Thoracic aorta endothelial cell (primary cell): ENCODE results near the gene ZNF546. TPM values are rescaled to one million over a fixed set of nuclear protein-coding genes. Genes with fewer than 3 reads are reported as not detected.

Experiments used
- total RNA-seq: library from RNA; depleted of rRNA; stranded (reverse); fragments of >200 nt; gene quantifications from 2 replicates; pipeline ENCODE4 v1.2.3, GENCODE V29; 2012

Gene ZNF546
- total RNA-seq, result 3.3 and 3.9 TPM in 2 replicates

DNA sequence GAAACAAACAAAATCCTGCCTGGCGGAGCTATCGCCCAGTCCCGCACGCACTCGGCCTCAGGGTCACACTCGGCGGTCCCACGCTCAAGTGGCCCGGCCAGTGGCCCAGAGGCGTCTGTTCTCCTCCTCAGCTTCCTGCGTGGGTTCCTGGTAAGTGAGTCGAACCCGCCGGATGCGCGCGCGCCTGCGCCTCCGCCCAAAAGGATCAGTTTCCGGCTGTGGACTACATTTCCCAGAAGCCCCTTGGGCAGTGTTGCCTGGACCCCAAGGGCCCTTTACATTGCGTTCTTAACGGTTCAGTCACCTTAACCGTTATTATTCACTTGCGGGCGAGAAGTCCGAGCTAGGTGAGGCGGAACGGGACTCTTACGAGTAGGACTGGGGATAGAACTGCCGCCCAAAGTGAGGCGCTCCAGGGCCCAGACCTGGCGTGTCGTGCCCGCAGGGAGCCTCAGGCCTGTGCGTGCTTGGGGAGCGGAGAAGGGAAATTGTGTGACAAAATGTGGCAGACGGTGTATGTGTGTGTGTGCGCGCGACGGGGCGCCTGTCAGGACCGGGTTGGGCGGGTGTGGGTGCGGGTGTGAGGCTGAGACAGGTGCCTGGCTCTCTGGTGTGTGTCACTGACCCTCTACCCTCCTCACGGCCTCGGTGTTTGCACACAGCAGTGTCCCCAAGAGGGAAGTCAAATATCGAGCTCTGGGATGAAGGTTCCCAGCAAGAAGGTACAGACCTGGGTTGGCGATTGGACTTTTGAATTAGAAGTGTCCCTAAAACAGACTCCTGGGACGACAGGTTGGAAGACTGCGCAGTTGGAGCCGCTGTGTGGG lies at the start of gene ZNF546:
TSS of gene ZNF546 (plus strand) at position 250 of the 827 bp plus-strand sequence. CDS start 1,267 bp downstream, outside the sequence.

DNA sequence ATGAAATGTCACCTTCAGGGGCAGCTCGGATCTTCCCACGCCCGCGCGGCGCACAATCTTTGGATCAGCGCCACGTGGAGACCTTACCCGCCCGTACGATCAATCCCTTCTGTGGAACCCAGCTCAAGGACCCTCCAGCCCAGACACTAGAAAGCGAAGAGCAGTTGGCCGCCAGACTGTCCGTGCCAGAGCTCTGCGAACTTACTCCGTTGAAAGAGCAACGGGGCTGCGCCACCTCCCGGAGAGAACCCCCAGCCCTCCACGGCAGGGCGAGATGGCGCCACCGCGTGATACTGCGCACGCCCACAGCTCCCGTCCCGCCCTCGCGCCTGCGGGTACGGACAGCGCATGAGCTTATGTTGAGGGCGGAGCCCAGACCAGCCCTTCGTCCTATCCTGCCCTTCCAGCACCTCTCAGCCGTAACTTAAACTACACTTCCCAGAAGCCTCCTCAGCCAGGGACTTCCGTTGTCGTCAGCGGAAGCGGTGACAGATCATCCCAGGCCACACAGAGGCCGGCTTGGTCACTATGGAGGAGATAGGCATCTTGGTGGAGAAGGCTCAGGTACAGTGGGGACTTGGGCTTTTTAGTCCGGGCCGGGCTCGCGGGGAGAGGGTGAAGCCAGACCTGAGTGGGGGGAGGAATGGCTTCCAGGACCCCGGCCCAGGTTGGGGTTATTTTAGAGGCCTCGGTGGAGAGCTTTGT lies 26.0 kb upstream of the ZNF546 start, which contains the start of gene PSMC4:
TSS of gene PSMC4 (plus strand) at position 491 of the 705 bp plus-strand sequence. CDS start at position 529, 38 bp downstream.

DNA sequence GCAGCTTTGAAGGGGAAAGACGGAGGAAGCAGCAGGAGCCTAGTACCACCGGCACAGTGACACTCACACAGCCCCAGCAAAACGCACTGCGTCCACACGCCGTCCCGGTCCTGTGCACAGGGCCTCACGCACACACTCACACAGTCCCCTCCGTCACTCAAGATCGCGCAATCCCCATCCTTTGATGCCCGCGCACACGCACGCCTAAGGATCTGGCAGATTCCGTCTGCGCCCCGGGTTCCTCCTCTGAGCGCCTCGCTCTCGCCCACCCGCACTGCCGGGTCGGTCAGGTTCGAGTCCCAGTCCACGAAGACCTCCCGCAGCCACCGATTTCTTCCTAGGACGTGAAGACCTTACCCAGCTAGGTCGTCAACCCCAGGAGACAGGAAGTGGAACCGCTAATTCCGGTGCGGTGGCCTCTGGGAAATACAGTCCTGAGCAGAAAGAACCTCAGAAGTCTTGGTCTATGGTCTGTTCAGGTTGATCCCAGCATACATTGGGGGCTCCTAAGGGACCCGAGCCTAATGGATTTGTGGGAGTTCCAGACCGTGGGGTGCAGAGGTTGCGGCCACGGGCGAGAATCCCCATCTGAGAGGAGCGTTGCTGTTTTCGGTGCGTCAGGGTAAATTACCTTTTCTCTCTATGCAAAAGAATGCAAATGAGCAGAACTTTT lies 59.1 kb downstream of the ZNF546 start, which contains the start of gene ZNF780B:
TSS of gene ZNF780B (minus strand) at position 400 of the 673 bp plus-strand sequence. CDS start 5,899 bp downstream, outside the sequence.

Other genes with a start within 250 kb of the ZNF546 start
- gene LEUTX, start 218.2 kb upstream of the ZNF546 start, total RNA-seq, result not detected in 2 replicates
- gene DYRK1B, start 162.9 kb upstream of the ZNF546 start, total RNA-seq, result 12.2 and 15.6 TPM in 2 replicates
- 180 and 203 TPM in 2 replicates for gene FBL, start 150.7 kb upstream of the ZNF546 start, total RNA-seq
- gene FCGBP, start 62.4 kb upstream of the ZNF546 start, total RNA-seq, result 0.07 TPM in 1 of 2 replicates, not detected in the other
- 97.2 and 117 TPM in 2 replicates for gene PSMC4, start 25.9 kb upstream of the ZNF546 start, total RNA-seq
- 17.2 and 18.2 TPM in 2 replicates for gene ZNF780B, start 59.2 kb downstream of the ZNF546 start, total RNA-seq
- gene ZNF780A, start 93.9 kb downstream of the ZNF546 start, total RNA-seq, result 14.2 and 18.0 TPM in 2 replicates
- 7.3 and 8.4 TPM in 2 replicates for gene MAP3K10, start 194.4 kb downstream of the ZNF546 start, total RNA-seq
- gene TTC9B, start 221.3 kb downstream of the ZNF546 start, total RNA-seq, result not detected in 2 replicates
- not detected in 2 replicates for gene CCNP, start 229.6 kb downstream of the ZNF546 start, total RNA-seq